Dermis microvascular lymphatic vessel endothelial cell (primary cell): ENCODE measurements around the gene PRDM15. TPM values are rescaled to one million over a fixed set of nuclear protein-coding genes. Genes with fewer than 3 reads are reported as not detected.

ENCODE experiments used
- DNase-seq, 2 donors: peaks; one replicate each; pipeline versions ENCODE4 v3.0.0 to v3.0.0-alpha.2; 2010; ENCODE audit warnings: low read depth in 2 of 2
- total RNA-seq: library from RNA; depleted of rRNA; stranded (reverse); fragments of >200 nt; gene quantifications from 2 replicates; pipeline ENCODE4 v1.2.1, GENCODE V29; 2014

The PRDM15 gene
- total RNA-seq, 1 donor from 2014 or later = 2.8 TPM

DNA sequence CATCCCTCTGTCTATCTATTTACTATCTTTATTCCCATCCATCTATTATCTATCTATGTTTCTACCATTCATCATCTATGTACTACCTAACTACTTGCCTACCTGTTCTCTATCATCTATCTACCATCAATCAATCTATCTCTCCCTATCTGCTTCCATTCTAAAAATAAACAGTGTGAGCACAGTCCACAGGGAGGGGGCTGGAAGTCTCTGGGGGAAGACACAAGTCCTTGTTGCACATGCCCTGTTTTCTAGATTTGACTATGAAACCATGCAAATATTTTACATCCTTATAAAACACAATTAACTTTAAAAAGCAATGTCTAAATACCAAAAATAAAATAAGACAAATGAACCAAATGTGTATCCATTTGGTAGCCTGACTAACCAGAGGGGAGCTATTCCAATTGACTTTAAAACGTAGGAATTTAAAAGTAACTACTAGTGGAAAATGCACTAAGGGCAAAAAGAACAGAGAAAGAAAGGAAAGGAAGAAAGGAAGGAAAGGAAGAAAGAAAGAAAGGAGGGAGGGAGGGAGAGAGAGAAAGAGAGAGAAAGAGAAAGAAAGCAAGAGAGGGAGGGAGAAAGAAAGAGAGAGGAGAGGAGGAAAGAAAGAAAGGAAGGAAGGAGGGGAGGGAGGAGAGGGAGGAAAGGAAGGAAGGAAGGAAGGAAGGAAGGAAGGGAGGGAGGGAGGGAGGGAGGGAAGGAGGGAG lies 98.7 kb downstream of the PRDM15 start:
- DNase-seq = no peak

DNA sequence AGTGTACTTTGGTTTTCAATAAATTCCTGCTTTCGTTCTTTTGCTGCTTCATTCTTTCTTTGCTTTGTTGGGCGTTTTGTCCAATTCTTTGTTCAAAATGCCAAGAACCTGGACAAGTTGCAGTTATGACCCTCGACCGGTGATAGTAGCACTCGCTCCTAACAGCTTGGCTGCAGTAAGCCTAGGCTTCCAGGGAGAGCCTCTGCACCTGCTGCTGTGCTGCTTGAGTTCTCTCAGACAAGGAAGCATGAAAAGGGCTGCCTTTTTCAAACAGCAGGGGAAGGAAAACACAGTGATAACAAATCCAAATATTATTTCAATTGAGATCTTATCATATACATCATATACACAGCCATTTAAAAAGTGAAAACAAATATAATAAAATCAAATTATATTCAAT lies 99.5 kb downstream of the PRDM15 start:
- no peak for DNase-seq

DNA sequence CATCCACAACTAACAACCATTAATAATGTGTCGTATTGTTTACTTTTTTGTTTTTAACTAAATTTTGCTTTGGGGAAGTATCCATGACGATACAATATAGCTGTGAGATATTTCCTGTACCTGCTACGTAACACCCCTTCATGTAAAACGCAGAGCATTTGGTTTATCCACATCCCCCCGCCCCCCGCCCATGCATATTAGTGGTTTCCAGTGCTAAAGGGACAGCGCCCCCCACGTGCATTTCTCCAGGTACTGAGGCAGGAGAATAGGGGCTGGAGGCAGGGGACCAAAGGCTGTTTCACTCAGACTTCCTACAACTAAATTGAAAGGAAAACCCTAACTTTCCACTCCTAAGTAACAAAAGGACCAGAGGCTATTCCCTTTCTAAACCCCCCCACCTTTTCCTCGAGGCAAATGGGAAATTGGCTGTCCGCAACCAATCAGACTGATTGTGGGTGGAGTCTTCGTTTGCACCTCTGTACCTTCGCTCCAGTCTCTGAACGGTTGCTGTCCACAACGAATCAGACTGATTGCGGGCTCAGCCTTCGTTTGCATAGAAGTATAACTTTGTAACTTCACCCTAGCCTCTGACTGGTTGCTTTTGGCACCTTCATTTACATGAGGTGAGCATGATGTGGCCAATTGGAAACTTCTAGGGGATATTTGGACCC lies 100.1 kb downstream of the PRDM15 start:
- DNase-seq = no peak

DNA sequence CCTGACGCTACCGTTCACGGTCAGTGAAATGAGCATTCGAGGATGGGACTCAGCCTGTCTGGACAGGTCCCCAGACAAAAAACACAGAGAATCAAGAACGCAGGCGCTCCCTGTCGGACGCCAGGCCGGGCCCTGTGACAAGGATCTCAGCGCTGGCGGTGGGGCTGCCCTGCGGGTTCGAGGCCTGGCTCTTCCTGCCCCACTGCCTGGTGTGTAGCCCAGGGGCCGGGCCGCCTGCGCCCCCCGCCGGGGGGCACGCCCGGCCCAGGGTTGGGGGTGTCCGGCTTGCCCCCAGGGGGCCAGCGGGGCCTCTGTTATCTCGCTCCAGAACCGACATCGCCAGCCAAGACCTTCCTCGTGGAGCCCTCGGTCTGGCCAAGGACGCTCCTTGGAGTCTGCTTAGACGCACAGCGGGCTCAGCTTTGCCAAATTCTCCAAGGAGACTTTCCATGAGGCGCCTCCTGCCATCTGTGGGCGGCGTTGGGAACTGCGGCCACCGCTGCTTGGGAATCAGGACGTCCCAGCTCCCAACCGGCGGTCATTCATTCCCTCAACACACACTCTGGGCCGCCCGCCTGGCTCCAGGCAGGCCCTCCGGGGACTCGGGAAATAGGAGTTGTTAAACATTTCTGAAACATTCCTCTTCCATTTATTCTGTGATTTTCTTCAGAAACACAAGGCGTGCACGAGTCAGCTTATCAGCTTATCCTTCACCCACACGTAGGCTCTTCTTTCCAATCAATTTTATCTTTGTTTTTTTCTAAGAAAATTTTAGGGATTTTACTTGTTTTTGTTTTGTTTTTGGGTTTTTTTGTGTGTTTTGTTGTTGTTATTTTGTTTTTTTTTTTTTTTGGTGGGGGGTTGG lies 101.0 kb downstream of the PRDM15 start:
- peak; percentile 41 to 72 for DNase-seq

DNA sequence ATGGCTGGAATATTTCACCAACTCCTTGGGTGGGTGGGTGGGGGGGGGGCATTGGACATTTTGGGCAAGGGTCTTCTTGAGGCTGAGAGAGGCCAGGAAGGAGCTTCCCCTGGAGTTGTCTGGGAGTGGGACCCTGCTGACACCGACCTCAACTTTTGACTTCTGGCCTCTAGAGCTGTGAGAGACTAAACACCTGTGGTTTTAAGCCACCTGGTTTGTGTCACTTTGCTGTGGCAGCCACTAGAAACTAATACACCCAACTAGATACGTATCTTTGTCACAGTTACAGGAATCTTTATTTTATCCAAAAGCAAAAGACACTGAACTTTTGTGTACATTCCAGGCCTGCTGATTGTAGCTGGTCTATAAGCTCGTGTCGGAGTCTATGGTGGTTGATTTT lies 102.4 kb downstream of the PRDM15 start:
- no peak for DNase-seq

DNA sequence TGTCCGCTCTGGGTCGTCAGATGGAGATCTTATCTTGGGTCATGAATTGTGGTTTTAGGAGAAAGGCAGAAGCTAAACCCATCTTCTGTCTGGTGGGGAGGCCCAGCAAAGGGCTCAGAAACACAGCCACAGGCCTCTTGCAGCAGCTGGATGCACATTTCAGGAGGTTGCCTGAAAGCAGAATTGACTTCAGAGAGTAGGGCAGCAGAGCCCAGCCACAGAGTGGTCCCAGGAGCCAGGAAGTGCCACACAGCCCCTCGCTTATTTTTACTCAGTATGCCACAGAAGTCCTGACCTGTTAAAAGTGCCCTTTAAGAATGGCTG lies 104.0 kb downstream of the PRDM15 start:
- DNase-seq = no peak

DNA sequence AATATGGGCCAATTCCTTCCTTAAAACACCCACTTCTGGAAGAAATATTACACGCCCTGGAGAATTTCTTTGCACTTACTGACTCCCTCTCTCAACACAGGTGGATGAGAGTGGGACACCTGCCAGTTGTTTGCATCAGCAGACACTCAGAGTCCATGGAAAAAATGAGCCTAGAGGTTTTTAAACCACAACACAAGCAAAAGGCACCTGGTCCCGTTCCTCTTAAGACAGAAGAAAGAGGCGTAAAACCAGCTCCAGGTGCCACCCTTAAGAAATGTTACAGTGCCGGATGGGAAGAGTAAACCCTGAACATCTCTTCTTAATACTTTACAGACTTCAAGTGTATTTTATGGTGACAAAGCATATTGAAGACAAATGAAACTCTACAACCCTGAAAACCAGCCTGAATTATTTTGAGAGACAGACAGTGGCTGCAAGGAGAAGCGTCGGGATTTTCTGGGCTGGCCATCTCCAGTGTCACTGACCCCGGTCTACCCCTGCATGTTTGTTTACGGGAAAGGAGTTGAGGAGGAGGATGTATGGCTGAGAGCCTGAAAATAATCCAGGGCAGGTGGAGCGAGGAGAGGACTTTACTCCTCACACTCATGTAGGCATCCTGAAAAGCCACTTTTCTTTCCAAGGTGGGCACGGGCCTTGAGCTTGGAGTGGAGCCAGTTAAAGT lies 104.5 kb downstream of the PRDM15 start:
- no peak for DNase-seq

DNA sequence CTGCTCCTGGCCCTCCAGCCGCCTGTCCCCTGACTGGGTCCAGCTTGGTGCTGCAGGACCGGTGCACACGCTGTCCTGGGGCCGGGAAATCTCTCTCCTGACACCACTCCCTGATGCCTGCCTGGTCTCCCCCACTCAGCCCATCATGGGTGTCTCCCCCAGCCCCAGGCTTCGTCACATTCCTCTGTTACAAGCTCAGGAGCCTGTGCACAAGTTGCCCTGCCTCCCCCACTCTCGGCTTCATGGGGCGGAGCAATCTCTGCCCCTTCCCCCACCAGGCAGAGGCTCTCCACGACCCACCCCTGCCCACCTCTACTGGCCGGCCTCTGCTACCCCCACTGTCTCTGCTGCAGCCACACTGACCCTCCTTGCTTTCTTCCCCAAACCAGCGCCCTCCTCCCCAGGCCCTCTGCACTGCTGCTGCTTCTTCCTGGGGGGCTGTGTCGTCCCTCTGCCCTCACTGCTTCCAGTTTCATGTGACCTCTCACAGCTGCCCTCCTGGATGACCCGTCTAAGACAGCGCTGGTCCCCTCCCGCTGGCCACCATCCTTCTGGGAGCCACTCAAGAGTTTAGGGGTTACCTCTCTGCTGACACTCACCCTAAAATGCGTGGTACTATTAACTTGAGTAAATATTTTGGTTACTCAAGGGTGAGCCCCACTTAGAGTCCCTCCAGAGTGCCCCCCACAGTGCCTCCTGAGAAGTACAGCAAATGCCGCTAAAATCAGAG lies 106.6 kb downstream of the PRDM15 start:
- DNase-seq = no peak

DNA sequence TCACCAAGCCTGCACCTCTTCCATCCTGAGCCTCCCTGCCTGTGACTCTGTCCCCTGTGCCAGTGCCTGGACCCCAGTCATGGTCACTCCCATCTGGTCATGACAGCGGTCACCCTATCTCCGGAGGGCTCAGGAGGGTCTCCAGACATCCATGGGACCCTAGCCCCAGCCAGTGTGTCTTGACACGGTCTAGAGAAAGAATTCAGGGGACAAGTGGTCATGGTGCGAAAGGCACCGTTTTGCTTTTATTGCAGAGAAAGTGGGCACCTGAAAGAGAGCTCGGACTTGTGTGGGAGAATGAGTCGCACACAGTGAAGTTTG lies 107.6 kb downstream of the PRDM15 start:
- DNase-seq = no peak

DNA sequence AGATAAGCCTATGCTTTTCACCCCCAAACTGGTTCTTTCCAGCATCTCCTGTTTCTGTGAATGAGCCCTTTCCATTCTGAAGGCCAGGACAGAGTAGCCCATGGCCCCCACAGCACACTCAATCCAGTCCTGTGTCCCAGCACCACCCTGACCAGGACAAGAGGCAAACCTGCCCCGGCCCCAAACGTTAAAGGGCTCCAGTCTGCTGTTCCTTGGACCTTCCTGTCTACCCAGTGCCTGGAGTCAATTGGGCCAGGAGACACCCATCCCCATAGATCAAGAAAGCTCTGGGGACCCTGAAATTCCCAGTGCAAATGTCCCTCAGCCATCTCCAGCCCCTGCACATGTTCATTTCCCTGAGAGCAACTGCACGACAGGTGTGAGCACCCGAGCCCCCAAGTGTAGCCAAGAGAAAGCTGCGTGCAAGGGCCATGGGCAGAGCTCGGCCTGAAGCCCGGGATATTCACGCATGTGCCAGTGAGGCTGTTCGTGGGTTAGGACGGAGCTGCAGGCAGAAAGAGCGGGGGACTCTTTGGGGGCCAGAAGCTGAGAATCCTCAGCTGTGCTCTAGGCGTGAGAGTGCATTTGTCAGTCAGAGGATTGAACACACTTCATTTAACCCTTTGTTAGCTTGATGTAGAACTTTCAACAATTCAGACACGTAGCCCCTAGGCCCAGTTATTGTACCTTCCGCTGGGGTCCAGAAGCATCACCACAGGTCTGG lies 108.1 kb downstream of the PRDM15 start:
- DNase-seq = no peak

DNA sequence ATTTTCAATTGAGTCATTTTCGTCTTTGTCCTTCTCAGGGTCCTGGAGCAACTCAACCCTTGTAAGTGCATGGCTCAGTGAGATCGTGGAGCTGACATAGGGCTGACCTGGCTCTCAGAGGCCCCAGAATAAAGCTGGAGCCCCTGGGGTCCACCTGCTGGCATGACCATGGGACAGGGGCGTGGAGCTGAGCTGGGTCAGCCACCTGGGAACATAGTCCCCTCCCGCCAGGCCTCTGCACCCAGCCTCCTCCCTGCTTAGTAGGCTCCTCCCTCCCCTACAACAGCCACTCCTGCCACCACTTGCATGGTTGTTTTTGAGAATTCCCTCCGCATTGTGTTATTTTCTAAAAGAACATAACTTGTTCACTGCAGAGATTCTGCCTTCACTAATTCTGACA lies 109.2 kb downstream of the PRDM15 start:
- DNase-seq = no peak

DNA sequence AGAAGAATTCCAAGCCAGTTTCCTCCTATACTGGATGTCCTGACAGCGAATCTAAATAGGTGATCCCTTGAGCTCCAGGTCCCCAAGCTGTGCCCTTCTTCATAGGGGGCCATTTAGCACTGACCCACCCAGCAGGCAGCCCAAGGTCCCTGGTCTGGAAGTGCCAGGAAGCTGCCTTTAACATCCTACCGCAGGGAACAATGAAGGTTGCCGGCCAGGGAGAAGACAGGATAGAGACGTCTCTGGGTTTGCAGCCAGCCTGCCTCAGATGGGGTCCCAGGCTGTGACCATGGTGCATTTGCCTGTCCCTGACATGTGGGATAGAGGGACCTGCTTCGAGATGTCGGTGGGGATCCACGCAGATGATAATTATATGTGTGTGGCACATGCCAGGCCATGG lies 109.6 kb downstream of the PRDM15 start:
- no peak for DNase-seq

DNA sequence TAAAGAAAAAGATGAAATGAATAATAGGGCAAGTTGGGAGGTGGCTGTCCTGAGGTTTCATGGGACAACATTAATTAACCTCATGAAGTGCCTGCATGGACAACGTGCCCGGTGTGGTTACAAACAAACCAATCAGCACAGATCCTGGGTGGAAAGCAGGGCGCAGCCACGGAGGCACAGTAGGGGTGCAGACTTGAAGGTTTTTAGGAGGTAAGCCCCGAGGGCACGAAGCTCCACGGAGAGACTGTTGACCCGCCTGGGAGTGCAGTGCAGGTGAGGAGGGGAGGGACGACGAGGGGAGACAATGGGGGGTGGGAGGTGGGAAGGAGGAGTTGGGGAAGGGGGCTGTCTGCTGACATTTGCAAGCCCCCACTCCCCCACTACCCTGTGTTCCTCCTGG lies 110.0 kb downstream of the PRDM15 start:
- DNase-seq = no peak

DNA sequence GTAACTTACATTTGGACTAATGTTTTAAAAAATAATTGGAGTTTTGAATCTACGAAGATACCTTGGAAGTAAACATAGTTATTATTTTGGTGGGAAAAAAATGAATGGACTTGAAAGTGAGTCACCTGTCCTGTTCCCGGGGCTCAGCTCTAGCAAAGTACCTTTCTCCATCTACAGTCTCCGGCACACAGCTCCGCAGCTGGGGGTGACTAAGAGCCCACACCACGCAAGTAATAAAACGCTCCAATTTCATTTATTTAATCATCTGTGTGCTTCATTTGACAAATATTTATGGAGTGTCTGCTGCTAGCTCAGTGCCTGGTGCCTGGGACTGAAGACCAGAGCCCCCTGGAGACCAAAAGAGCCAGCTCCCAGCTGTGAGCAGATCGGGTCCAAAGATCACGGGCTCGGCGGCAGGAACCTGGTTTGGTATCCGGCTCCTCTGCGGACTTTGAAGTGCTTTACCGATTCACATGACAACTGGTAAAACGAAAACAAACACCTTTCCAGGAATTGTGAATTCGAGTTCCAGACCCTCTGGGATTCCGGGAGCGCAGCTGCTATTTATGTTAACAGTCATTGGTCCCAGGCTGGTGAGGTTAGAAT lies 110.6 kb downstream of the PRDM15 start:
- DNase-seq = peak; percentile 67 to 80

DNA sequence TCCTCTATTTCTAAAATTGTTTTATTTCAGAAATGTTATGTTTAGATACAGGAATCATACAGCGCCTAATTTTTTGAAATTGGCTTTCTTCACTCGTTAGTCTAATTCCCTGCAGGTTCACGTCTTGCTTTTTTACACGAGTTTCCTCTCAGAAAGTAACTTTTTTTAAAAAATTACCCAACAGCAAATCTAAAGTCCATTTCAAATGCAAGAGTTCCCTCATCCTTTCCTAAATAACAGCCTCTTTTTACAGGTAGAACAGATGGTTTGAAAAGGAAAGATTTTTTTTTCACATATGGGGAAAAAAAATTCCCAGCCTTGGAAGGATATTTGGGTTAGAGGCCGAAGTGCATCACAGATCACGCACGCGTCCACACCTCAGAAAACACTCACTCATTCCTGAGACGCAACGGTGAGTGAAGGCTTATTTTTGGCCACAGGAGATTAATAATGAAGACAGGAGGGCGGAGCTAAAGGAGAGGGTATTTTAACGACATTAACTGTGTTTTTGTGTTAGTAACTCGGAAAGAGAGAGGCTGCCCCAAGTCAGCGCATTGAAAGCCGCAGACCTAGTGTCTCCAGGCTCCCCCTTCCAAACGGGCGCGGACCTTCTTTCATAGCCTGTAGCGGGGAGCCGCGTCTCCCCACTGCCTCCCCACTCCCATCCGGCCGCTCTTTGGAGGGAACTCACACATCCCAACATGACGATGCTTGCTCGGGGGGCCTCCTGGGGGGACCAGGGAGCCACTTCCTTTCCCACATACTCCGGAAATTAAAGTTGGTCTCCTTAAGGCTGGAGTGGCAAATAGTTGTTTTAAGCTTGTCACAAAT lies 111.3 kb downstream of the PRDM15 start:
- DNase-seq = no peak

DNA sequence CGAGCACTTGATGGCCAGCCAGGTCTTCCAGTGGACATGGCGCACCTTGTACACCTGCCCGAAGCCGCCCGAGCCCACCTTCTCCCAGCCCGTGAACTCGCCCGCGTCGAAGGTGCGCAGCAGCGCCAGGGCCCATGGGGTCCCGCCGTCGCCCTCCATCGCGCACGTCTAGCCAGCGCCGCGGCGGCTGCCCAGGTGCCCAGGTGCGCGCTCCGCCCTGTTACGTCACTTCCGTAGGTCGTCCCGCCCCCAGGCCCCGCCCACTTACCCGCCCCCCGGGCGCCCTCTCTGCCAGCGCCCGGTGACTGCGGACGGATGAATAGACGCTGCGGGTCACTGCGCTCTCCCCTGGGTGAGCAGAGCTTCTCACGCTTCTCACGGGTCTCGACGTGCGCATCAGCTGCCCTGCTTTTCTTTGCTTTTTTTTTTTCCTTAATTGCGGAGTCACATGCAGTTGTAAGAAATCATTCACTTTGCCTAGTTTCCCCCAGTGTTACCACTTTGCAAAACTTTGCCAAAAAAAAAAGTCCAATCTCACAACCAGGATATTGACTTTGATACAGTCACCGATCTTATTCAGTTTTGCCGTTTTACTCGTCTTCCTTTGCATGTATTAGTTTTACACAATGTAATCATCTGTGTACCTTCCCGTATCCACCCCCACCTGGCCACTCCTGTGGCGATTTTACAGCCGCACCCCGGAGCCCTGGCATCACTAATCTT lies 112.1 kb downstream of the PRDM15 start, which contains the start of gene RIPK4:
TSS of gene RIPK4 (minus strand) at position 170 of the 723 bp plus-strand sequence. CDS start at position 159, 11 bp downstream.
- DNase-seq = peak in 1 of 2 donors; percentile 8

DNA sequence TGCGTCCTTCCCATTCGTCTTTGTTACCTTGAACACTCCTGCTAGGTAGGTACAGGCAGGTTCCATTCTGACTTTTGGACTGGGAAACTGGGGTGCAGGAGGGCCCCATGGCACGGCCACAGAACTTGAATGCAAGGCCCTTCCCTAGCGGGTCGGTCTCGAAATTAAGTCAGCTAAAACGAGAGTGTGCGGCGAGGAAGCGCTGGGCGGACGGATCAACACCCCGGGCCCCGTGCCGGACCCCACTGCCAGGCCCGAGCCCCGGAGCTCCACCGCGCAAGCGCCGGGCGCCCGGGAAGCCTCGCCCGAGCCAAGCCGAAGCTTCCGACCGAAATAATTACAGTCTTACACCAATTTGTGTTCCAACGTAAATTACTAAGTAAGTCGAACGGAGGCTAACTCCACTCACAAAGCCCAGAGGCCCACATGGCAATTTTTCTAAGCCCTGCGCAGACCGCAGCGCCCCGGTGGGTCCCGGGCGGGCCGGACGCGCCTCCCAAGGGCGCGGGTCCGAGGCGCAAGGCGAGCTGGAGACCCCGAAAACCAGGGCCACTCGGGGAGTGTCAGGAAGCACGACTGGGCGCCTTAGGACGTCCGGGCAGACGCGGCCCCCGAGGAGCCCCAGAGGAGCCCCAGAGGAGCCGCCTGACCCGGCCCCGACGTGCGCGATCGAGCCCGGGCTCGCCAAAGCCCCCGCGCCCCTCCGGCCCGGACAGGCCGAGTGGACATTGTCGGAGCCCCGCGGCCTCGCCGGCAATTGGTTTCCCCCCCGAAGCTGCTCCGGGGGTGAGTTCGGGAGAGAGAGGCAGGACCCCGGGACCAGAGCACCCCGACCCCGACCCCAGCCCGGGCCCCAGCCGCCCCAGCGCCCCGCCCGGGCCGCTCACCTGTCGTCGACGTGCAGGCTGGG lies 112.9 kb downstream of the PRDM15 start:
- DNase-seq = no peak

DNA sequence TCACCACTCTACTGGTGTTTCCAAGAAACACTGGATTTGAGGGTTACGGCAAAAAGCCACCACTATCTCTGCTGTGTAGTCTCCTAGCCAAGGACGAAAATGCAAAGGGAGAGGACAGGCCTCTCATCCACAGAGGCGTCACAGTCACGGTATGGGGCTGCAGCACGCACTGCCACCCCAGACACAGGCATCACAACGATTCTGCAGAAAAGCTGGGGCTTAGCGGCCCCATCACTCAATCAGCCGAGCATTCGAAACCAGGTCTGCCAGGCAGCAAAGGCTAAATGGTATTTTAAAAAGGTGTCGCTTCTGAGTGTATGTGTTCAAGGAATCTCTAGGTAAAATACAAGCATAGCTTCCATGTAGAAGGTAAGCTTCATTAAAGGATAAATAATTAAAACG lies 113.7 kb downstream of the PRDM15 start:
- no peak for DNase-seq
